Fibroblast of pulmonary artery (primary cell): Measurements from ENCODE around the gene PIP5K1B.

Source experiments
- DNase-seq: peaks from one replicate; pipeline ENCODE4 v3.0.0-alpha.2; 2010; ENCODE audit warnings: low read depth
- H3K4me3 ChIP-seq: replicated peaks from 2 replicates; pipeline ENCODE4 v1.5.1; 2011; ENCODE audit warnings: low read depth, mild to moderate bottlenecking, control low read depth, low read length, moderate library complexity
- TF ChIP-seq, protein P1 (sequence below): IDR thresholded peaks from 2 replicates; pipeline ENCODE4 v1.5.1; 2011; ENCODE audit warnings: mild to moderate bottlenecking, control low read depth, low read length, inconsistent platforms; ENCODE audit errors: missing control alignments

Gene PIP5K1B

GRCh38 chr9:68844631-68845612, 139.9 kb downstream of the PIP5K1B start:
- no peak overlapping the region for H3K4me3 ChIP-seq
- TF ChIP-seq, protein P1, sequence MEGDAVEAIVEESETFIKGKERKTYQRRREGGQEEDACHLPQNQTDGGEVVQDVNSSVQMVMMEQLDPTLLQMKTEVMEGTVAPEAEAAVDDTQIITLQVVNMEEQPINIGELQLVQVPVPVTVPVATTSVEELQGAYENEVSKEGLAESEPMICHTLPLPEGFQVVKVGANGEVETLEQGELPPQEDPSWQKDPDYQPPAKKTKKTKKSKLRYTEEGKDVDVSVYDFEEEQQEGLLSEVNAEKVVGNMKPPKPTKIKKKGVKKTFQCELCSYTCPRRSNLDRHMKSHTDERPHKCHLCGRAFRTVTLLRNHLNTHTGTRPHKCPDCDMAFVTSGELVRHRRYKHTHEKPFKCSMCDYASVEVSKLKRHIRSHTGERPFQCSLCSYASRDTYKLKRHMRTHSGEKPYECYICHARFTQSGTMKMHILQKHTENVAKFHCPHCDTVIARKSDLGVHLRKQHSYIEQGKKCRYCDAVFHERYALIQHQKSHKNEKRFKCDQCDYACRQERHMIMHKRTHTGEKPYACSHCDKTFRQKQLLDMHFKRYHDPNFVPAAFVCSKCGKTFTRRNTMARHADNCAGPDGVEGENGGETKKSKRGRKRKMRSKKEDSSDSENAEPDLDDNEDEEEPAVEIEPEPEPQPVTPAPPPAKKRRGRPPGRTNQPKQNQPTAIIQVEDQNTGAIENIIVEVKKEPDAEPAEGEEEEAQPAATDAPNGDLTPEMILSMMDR, result peak; percentile 58
- DNase-seq, result peak; percentile 33

- DNase-seq, result no peak
- no peak overlapping the region for H3K4me3 ChIP-seq
- TF ChIP-seq, protein P1, result no peak
Observed at GRCh38 chr9:68847765-68848164, 142.7 kb downstream of the PIP5K1B start.

GRCh38 chr9:68851657-68852056, 146.6 kb downstream of the PIP5K1B start:
- no peak for DNase-seq
- TF ChIP-seq, protein P1, result no peak

DNA sequence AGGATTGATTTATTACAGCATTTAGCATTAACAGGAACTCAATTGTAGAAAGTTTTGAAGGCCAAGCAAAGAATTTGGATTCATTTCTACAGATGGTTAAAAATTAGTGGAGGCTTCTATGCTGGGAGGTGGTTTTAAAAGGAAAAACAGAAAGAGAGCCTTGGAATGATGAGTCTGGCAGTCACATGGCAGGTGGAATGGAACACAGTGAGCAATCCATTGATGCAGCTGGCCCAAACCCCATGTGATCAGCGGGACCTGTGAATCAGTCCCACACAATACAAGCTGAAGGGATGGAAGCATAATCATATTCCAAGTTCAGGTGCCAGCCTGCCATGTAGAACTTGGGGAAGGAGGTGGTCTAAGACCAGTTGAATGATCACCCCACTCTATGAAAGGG, 147.9 kb downstream of the PIP5K1B start:
- TF ChIP-seq, protein P1, result no peak
- H3K4me3 ChIP-seq, result no peak overlapping the region
- DNase-seq, result no peak

More at GRCh38 chr9:68851657-68852056, 146.6 kb downstream of the PIP5K1B start:
- H3K4me3 ChIP-seq, result no peak overlapping the region

DNA sequence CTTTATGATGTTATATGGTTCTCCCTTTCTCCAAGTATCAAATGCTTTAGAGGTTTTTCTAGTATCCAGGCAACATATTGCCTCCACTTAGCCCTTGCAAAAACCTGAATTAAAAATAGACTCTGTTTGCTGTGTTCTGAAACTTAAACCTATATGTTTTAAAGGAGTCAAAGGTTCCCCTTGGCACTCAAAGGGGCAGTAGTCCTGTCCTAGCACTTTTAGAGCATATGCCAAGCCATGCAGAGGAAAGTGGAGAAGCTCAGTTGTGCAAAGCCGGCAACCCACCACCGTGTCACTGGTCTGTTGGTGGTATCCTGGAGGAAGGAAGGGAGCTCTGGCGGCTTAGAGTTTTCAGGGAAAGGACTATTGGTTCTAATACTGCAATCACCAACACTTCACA, 154.3 kb downstream of the PIP5K1B start:
- no peak overlapping the region for H3K4me3 ChIP-seq
- TF ChIP-seq, protein P1, result no peak
- DNase-seq, result no peak

GRCh38 chr9:68860419-68860818, 155.4 kb downstream of the PIP5K1B start:
- TF ChIP-seq, protein P1, result no peak
- no peak for DNase-seq
- H3K4me3 ChIP-seq, result no peak overlapping the region
